Neuronal stem cell (in vitro differentiated cells): ENCODE results near the gene MCHR2.

ENCODE experiments used
- DNase-seq: peaks from one replicate; pipeline ENCODE4 v3.0.0-alpha.2; 2013; ENCODE audit warnings: low spot score
- H2AFZ ChIP-seq: one replicate; pipeline ENCODE4 v1.6.1; 2013; ENCODE audit warnings: mild to moderate bottlenecking, low read length, inconsistent platforms
- H2AK5ac ChIP-seq: 2 replicates; pipeline ENCODE4 v1.6.1; 2013; ENCODE audit warnings: low read depth, mild to moderate bottlenecking, inconsistent platforms, low read length, moderate library complexity, mixed read lengths
- H2BK120ac ChIP-seq: 2 replicates; pipeline ENCODE4 v1.6.1; 2013; ENCODE audit warnings: low read depth, mild to moderate bottlenecking, inconsistent platforms, low read length, moderate library complexity, mixed read lengths
- H2BK12ac ChIP-seq: one replicate; pipeline ENCODE4 v1.6.1; 2013; ENCODE audit warnings: low read length, inconsistent platforms
- H2BK15ac ChIP-seq: 2 replicates; pipeline ENCODE4 v1.6.1; 2013; ENCODE audit warnings: mild to moderate bottlenecking, low read length, inconsistent platforms, mixed read lengths
- H2BK5ac ChIP-seq: one replicate; pipeline ENCODE4 v1.6.1; 2013; ENCODE audit warnings: inconsistent platforms, mild to moderate bottlenecking, low read length, moderate library complexity
- H3K14ac ChIP-seq: one replicate; pipeline ENCODE4 v1.6.1; 2013; ENCODE audit warnings: low read length, inconsistent platforms
- H3K18ac ChIP-seq: 2 replicates; pipeline ENCODE4 v1.6.1; 2013; ENCODE audit warnings: low read length, inconsistent platforms
- H3K23ac ChIP-seq: 2 replicates; pipeline ENCODE4 v1.6.1; 2013; ENCODE audit warnings: low read depth, mild to moderate bottlenecking, mixed read lengths, low read length, inconsistent platforms; ENCODE audit not compliant: poor library complexity
- H3K27ac ChIP-seq: replicated peaks from 3 replicates; pipeline ENCODE4 v1.5.1; 2013; ENCODE audit warnings: low read length, inconsistent platforms
- H3K27me3 ChIP-seq, 3 experiments: 2 replicates each; pipeline ENCODE4 v1.6.1; 2013; ENCODE audit warnings: low read length in 3 of 3, mild to moderate bottlenecking in 2 of 3, inconsistent platforms in 1 of 3, low read depth in 1 of 3, mixed read lengths in 1 of 3, moderate library complexity in 1 of 3; ENCODE audit not compliant: control insufficient read depth in 3 of 3, insufficient read depth in 3 of 3
- H3K36me3 ChIP-seq, 2 donors: replicated peaks in 1 of 2; 2 replicates each; pipeline ENCODE4 v1.6.1; 2013; ENCODE audit warnings: low read length in 2 of 2; ENCODE audit not compliant: control insufficient read depth in 2 of 2, insufficient read depth in 2 of 2
- H3K4ac ChIP-seq: 2 replicates; pipeline ENCODE4 v1.6.1; 2013; ENCODE audit warnings: inconsistent platforms, mild to moderate bottlenecking, low read length, moderate library complexity
- H3K4me1 ChIP-seq, 2 donors: 1 replicate in 1 of 2; 2 replicates in 1 of 2; pipeline ENCODE4 v1.6.1; 2013; ENCODE audit warnings: low read length in 2 of 2, low read depth in 1 of 2; ENCODE audit not compliant: control insufficient read depth in 2 of 2, insufficient read depth in 1 of 2
- H3K4me2 ChIP-seq: one replicate; pipeline ENCODE4 v1.6.1; 2013; ENCODE audit warnings: mild to moderate bottlenecking, low read length, inconsistent platforms; ENCODE audit not compliant: insufficient read depth, poor library complexity, severe bottlenecking
- H3K4me3 ChIP-seq, 2 donors: 2 replicates each; pipeline ENCODE4 v1.5.1; 2013; ENCODE audit warnings: low read length in 2 of 2, mild to moderate bottlenecking in 2 of 2, inconsistent platforms in 1 of 2, moderate library complexity in 1 of 2
- H3K79me1 ChIP-seq: one replicate; pipeline ENCODE4 v1.6.1; 2013; ENCODE audit warnings: low read depth, mild to moderate bottlenecking, inconsistent platforms, low read length, moderate library complexity
- H3K9ac ChIP-seq: one replicate; pipeline ENCODE4 v1.6.1; 2013; ENCODE audit warnings: mild to moderate bottlenecking, low read depth, low read length, inconsistent platforms; ENCODE audit not compliant: poor library complexity
- H3K9me3 ChIP-seq, 2 donors: replicated peaks in 1 of 2; 2 replicates each; pipeline versions ENCODE3 to v1.6.1; 2013; ENCODE audit warnings: low read length in 2 of 2, mild to moderate bottlenecking in 2 of 2, inconsistent platforms in 1 of 2, low read depth in 1 of 2, mixed read lengths in 1 of 2, moderate library complexity in 1 of 2; ENCODE audit not compliant: control insufficient read depth in 2 of 2, insufficient read depth in 1 of 2
- H4K8ac ChIP-seq: one replicate; pipeline ENCODE4 v1.6.1; 2013; ENCODE audit warnings: low read depth, mild to moderate bottlenecking, inconsistent platforms, low read length, moderate library complexity
- H4K91ac ChIP-seq: one replicate; pipeline ENCODE4 v1.6.1; 2013; ENCODE audit warnings: low read length, low read depth, mild to moderate bottlenecking, inconsistent platforms; ENCODE audit not compliant: poor library complexity
- WGBS, 2 donors: extraction: QIAGEN DNeasy Blood & Tissue Kit; methylation state at CpG; one replicate each; pipeline ENCODE4 v1.1.7; 2013; ENCODE audit warnings: missing lambda C conversion rate in 2 of 2, mixed read lengths in 1 of 2; ENCODE audit not compliant: insufficient read length in 2 of 2, insufficient replicate concordance in 1 of 2; ENCODE audit errors: extremely low coverage in 2 of 2; 5-methylcytosine and 5-hydroxymethylcytosine counted together

MCHR2 gene

GRCh38 chr6:99946005-99946404 is 48.0 kb downstream of the MCHR2 start:
- Histone ChIP-seq H3K4me2 (no peak overlapping the region), H3K36me3 (no peaks in the 10 kb centered on the region), H3K4ac (no peak overlapping the region), H2AFZ (no peak overlapping the region), H2BK120ac (no peak overlapping the region), H3K27ac (no peak overlapping the region), H3K27me3 (no peaks in the 10 kb centered on the region), H3K9me3 (no peaks in the 10 kb centered on the region), H3K79me1 (no peaks in the 10 kb centered on the region), H2BK5ac (no peak overlapping the region), H3K14ac (no peak overlapping the region), H3K4me1 (peaks cover 0 to 3% of the 10 kb centered on the region in 2 donors), H2BK15ac (no peak overlapping the region), H3K23ac (no peak overlapping the region), H4K8ac (no peak overlapping the region), H2BK12ac (no peak overlapping the region), H3K4me3 (no peak overlapping the region), H3K9ac (no peak overlapping the region), H2AK5ac (no peak overlapping the region), H4K91ac (no peak overlapping the region), H3K18ac (no peak overlapping the region)
- no peak for DNase-seq
- no CpG with 5 or more reads among the region's 2 CpGs for WGBS, 2 donors

- Histone ChIP-seq H2BK120ac (no peak overlapping the region), H2BK12ac (no peak overlapping the region), H3K4ac (no peak overlapping the region), H2BK5ac (no peak overlapping the region), H3K18ac (no peak overlapping the region), H2BK15ac (no peak overlapping the region), H3K14ac (no peak overlapping the region), H3K23ac (no peak overlapping the region), H3K27ac (no peak overlapping the region), H3K27me3 (no peaks in the 10 kb centered on the region), H4K8ac (no peak overlapping the region), H3K9ac (no peak overlapping the region), H3K4me1 (peaks cover 0 to 3% of the 10 kb centered on the region in 2 donors), H3K79me1 (no peaks in the 10 kb centered on the region), H3K9me3 (no peaks in the 10 kb centered on the region), H4K91ac (no peak overlapping the region), H3K36me3 (no peaks in the 10 kb centered on the region), H2AFZ (peak overlapping the region; percentile 51), H3K4me3 (no peak overlapping the region), H3K4me2 (no peak overlapping the region), H2AK5ac (no peak overlapping the region)
- no peak for DNase-seq
Measured at GRCh38 chr6:99943846-99944245, 50.2 kb downstream of the MCHR2 start.

- Histone ChIP-seq H3K4me2 (no peak overlapping the region), H2BK12ac (no peak overlapping the region), H2BK120ac (no peak overlapping the region), H3K27ac (no peak overlapping the region), H2AFZ (no peak overlapping the region), H3K18ac (no peak overlapping the region), H3K9ac (no peak overlapping the region), H2BK15ac (no peak overlapping the region), H3K27me3 (no peaks in the 10 kb centered on the region), H3K36me3 (no peaks in the 10 kb centered on the region), H3K14ac (no peak overlapping the region), H2AK5ac (no peak overlapping the region), H4K91ac (no peak overlapping the region), H3K4me1 (peaks cover 0 to 3% of the 10 kb centered on the region in 2 donors), H3K23ac (no peak overlapping the region), H2BK5ac (no peak overlapping the region), H3K9me3 (no peaks in the 10 kb centered on the region), H3K79me1 (no peaks in the 10 kb centered on the region), H3K4me3 (no peak overlapping the region), H4K8ac (no peak overlapping the region), H3K4ac (no peak overlapping the region)
- no CpG with 5 or more reads among the region's 2 CpGs for WGBS, 2 donors
- DNase-seq, result no peak
Measured at GRCh38 chr6:99940582-99940981, 53.4 kb downstream of the MCHR2 start.

- Histone ChIP-seq H3K27ac (no peak overlapping the region), H3K27me3 (no peaks in the 10 kb centered on the region), H2BK15ac (no peak overlapping the region), H3K36me3 (no peaks in the 10 kb centered on the region), H3K9ac (no peak overlapping the region), H3K79me1 (no peaks in the 10 kb centered on the region), H3K4me2 (no peak overlapping the region), H3K18ac (no peak overlapping the region), H2AFZ (no peak overlapping the region), H3K23ac (no peak overlapping the region), H3K9me3 (no peaks in the 10 kb centered on the region), H2BK5ac (no peak overlapping the region), H3K4ac (no peak overlapping the region), H2BK120ac (no peak overlapping the region), H3K4me1 (no peaks in the 10 kb centered on the region), H3K14ac (no peak overlapping the region), H3K4me3 (no peak overlapping the region), H4K91ac (no peak overlapping the region), H4K8ac (no peak overlapping the region), H2AK5ac (no peak overlapping the region), H2BK12ac (no peak overlapping the region)
- no peak for DNase-seq
Measured at GRCh38 chr6:99933129-99933528, 60.9 kb downstream of the MCHR2 start.
